HepG2 (cell line): ENCODE results near the gene MSRB3. TPM values are rescaled to one million over a fixed set of nuclear protein-coding genes. Genes with fewer than 3 reads are reported as not detected.
A peak's percentile ranks its signal among the peaks of the same experiment; 100 is the strongest.

ENCODE experiments used
- ATAC-seq: fragments of 200-7000 bp; cut with Tn5 transposase; 3 replicates; pipeline ENCODE4 v1.9.1; 2020; ENCODE audit warnings: mild to moderate bottlenecking, moderate library complexity
- BruUV-seq: library from RNA; stranded (reverse); fragments of 400-500 nt; replicated peaks from 2 replicates; lab custom pipeline; 2021; lab: Mats Ljungman, UMichigan
- CTCF ChIA-PET: fragments of 300-600 bp; formaldehyde crosslinking; extraction: SDS; loops from one replicate; lab custom pipeline; 2021; ENCODE audit warnings: low total read pairs, inconsistent platforms, low intra/inter-chr PET ratio; lab: Yijun Ruan, JAX
- POLR2A ChIA-PET: fragments of 350-600 bp; sonication (Branson Sonifier 250); formaldehyde crosslinking; loops from one replicate; lab custom pipeline; 2020; ENCODE audit warnings: antibody characterized with exemption, inconsistent platforms; lab: Yijun Ruan, JAX
- DNase-seq: peaks from one replicate; pipeline ENCODE4 v3.0.0-alpha.2; 2015; ENCODE audit warnings: low spot score
- FAIRE-seq: peaks from 3 replicates; lab custom pipeline; 2011; peaks lifted over from hg19 to GRCh38; lab: Jason Lieb, UNC
- H2AFZ ChIP-seq: one replicate; pipeline ENCODE4 v1.6.1; 2011; ENCODE audit warnings: low read length, inconsistent platforms
- H3K27ac ChIP-seq: fragments of 300-600 bp; 3 replicates; pipeline ENCODE4 v1.8.0; 2011; ENCODE audit warnings: mixed run types, mild to moderate bottlenecking, mixed read lengths, low read length, inconsistent platforms; ENCODE audit not compliant: insufficient read depth; ENCODE audit errors: extremely low read length
- H3K27me3 ChIP-seq, 2 experiments: fragments of 200-600 bp in 1 of 2; 2 replicates in 1 of 2; 3 replicates in 1 of 2; pipeline versions ENCODE4 v1.6.0 to v1.8.0; 2011; ENCODE audit warnings: low read length in 2 of 2, mild to moderate bottlenecking in 2 of 2, moderate library complexity in 2 of 2, inconsistent platforms in 1 of 2; ENCODE audit not compliant: insufficient read depth in 2 of 2, control insufficient read depth in 1 of 2
- H3K36me3 ChIP-seq, 2 experiments: fragments of 200-600 bp in 1 of 2; replicated peaks in 1 of 2; 2 replicates in 1 of 2; 3 replicates in 1 of 2; pipeline versions ENCODE4 v1.5.1 to v1.8.0; 2011; ENCODE audit warnings: low read length in 2 of 2, inconsistent platforms in 1 of 2; ENCODE audit not compliant: insufficient read depth in 2 of 2, control insufficient read depth in 1 of 2
- H3K4me1 ChIP-seq: 2 replicates; pipeline ENCODE4 v1.5.1; 2012; ENCODE audit warnings: low read length, inconsistent platforms; ENCODE audit not compliant: insufficient read depth
- H3K4me2 ChIP-seq: 2 replicates; pipeline ENCODE4 v1.6.0; 2011; ENCODE audit warnings: low read depth, low read length, inconsistent platforms
- H3K4me3 ChIP-seq, 3 experiments: fragments of 200-600 bp in 1 of 3; sonication (generic), shearing (Covaris generic) in 1 of 3; replicated peaks in 1 of 3; 2 replicates each; pipeline ENCODE4 v1.5.1; 2011 to 2016; ENCODE audit warnings: low read length in 3 of 3, inconsistent platforms in 2 of 3, low read depth in 2 of 3, mild to moderate bottlenecking in 2 of 3, control low read depth in 1 of 3, mixed read lengths in 1 of 3; ENCODE audit not compliant: insufficient read depth in 1 of 3
- H3K79me2 ChIP-seq: one replicate; pipeline ENCODE4 v1.6.1; 2011; ENCODE audit warnings: low read length, inconsistent platforms; ENCODE audit not compliant: insufficient read depth
- H3K9ac ChIP-seq: 2 replicates; pipeline ENCODE4 v1.6.0; 2011; ENCODE audit warnings: mild to moderate bottlenecking, low read depth, low read length, inconsistent platforms; ENCODE audit not compliant: insufficient read depth
- H3K9me3 ChIP-seq: 2 replicates; pipeline ENCODE4 v1.5.1; 2012; ENCODE audit warnings: mild to moderate bottlenecking, low read length
- H4K20me1 ChIP-seq: 2 replicates; pipeline ENCODE4 v1.6.0; 2011; ENCODE audit warnings: inconsistent platforms, mild to moderate bottlenecking, low read length, moderate library complexity; ENCODE audit not compliant: insufficient read depth
- ERF ChIP-seq: IDR thresholded peaks from 2 replicates; pipeline ENCODE4 v1.6.1; 2018; ENCODE audit warnings: missing biosample characterization, missing genetic modification reagents
- NR1H2 ChIP-seq: sonication (generic); formaldehyde crosslinking; IDR thresholded peaks from 2 replicates; pipeline ENCODE4 v1.8.1; 2022; ENCODE audit warnings: low read depth, missing genetic modification reagents, borderline replicate concordance
- SAP130 ChIP-seq: IDR thresholded peaks from 2 replicates; pipeline ENCODE4 v1.6.1; 2016; ENCODE audit warnings: low read depth
- ZBTB38 ChIP-seq: sonication (generic); formaldehyde crosslinking; IDR thresholded peaks from 2 replicates; pipeline ENCODE4 v1.5.1; 2020; ENCODE audit warnings: mild to moderate bottlenecking, missing genetic modification reagents
- ZNF234 ChIP-seq: sonication (generic); formaldehyde crosslinking; conservative IDR thresholded peaks from 2 replicates; pipeline ENCODE4 v1.5.1; 2020; ENCODE audit warnings: mild to moderate bottlenecking, missing genetic modification reagents
- ZNF382 ChIP-seq: sonication (generic); formaldehyde crosslinking; IDR thresholded peaks from 2 replicates; pipeline ENCODE4 v1.5.0; 2020; ENCODE audit warnings: missing genetic modification reagents, mild to moderate bottlenecking, borderline replicate concordance
- ZNF44 ChIP-seq: sonication (generic); formaldehyde crosslinking; IDR thresholded peaks from 2 replicates; pipeline ENCODE4 v1.5.1; 2020; ENCODE audit warnings: mild to moderate bottlenecking, missing genetic modification reagents
- ZNF460 ChIP-seq: sonication (generic); formaldehyde crosslinking; IDR thresholded peaks from 2 replicates; pipeline ENCODE4 v1.5.1; 2020; ENCODE audit warnings: missing genetic modification reagents, mild to moderate bottlenecking, borderline replicate concordance
- whole genome bisulfite sequencing: methylation state at CpG from one replicate; pipeline ENCODE4 v1.1.6; 2017; ENCODE audit warnings: low lambda C conversion rate; 5-methylcytosine and 5-hydroxymethylcytosine counted together
- in situ Hi-C: cut with HindIII; loops from 2 replicates; pipeline ENCODE4 v1.10.0; 2017; ENCODE audit warnings: low pct_unique_long_range_greater_than_20kb; ENCODE audit not compliant: extremely low pct_ligation_motif_present
- intact Hi-C: fragments of 100-400 bp; cut with micrococcal nuclease; formaldehyde crosslinking; loops from one replicate; pipeline ENCODE4 v1.10.0; 2022; ENCODE audit not compliant: unreplicated experiment
- polyA plus RNA-seq, 8 experiments: library from polyadenylated mRNA; depleted of rRNA in 3 of 8; stranded (reverse) in 7 of 8; unstranded in 1 of 8; fragments of >200 nt; fragmentation: Illumina TruSeq in 4 of 8; extraction: Trizol in 4 of 8; gene quantifications; 2 replicates each; pipeline versions ENCODE4 v1.2.1 to v1.2.3, GENCODE V29; 2011 to 2016; ENCODE audit warnings: low read depth in 4 of 8, missing spikeins in 1 of 8, mixed read lengths in 1 of 8; ENCODE audit not compliant: insufficient read depth in 1 of 8
- total RNA-seq, 5 experiments: library from RNA; depleted of rRNA; stranded (reverse); fragments of >200 nt; fragmentation: Illumina TruSeq; extraction: Trizol; gene quantifications; 2 replicates each; pipeline ENCODE4 v1.2.3, GENCODE V29; 2016; ENCODE audit warnings: low read depth in 1 of 5
- TF ChIP-seq, protein P1 (sequence below): sonication (generic); formaldehyde crosslinking; IDR thresholded peaks from 2 replicates; pipeline ENCODE4 v1.4.0; 2020; ENCODE audit warnings: mild to moderate bottlenecking, missing genetic modification reagents
- TF ChIP-seq, protein P2 (sequence below): IDR thresholded peaks from 2 replicates; pipeline ENCODE4 v1.6.1; 2012; ENCODE audit warnings: low read depth, low read length, improper control_type of control experiment

Gene MSRB3
- total and polyA plus RNA-seq, 2 of the 13 experiments (the other 11 are each of a cell fraction or from before 2014, with no cell fraction given): 1.5 to 1.9 TPM

DNA sequence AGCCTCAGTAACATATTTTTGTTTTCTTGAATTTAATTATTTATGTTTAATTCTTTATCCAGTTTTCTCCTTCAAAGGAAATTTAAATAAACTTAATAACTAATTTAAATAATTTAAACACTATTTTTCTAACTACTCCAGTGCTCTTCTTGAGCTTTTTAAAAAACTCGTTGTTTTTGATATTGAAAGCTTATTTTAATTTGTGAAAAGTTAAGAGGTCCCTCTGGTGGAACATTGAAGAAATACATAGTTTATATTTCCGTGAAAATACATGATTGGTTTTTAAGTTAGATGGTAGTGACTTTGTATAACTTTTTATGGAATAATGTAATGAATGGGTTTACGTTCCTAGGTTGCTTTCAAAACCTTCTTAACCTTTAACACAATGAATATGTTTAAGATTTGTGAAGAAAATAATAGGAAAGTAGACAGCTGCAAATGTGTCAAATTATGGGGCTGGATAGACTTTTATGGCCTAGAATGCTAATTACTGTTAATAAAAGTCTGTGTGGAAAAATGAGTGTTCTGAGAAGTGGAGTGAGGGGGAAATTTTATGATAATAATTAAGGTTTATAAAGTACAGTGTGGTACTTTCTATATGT is 45.9 kb upstream of the MSRB3 start:
- in situ Hi-C loops: no loop called here
- H3K4me2 ChIP-seq: no peak overlapping the region
- BruUV-seq: no TSS peak

DNA sequence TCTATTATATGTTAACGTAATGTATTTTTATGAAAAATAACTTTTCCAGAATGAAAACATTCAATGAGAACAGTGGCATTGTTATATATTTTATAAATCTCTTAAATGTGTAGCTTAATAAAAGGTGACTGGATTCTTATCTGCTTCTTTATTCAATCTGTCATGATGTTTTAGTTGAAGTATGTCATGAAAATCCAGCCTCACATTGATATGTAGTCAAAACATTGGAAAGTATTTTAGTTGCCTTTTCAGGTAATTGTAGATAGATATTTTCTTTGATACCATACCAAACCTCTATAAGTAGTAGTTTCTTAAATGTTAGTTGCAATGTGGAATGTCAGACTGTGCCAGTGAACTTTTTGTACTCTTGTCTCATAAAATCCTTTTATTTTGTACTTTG is 41.3 kb upstream of the MSRB3 start:
- ChIA-PET POLR2A (no interaction called here), CTCF (no interaction called here)
- Histone ChIP-seq H3K27me3 (no peaks in the 10 kb centered on the region), H3K4me2 (no peak overlapping the region), H4K20me1 (no peaks in the 10 kb centered on the region), H3K27ac (no peak overlapping the region), H2AFZ (no peak overlapping the region), H3K9ac (no peak overlapping the region), H3K9me3 (no peaks in the 10 kb centered on the region), H3K79me2 (no peaks in the 10 kb centered on the region), H3K4me1 (no peaks in the 10 kb centered on the region), H3K4me3 (no peak overlapping the region), H3K36me3 (peaks cover 3 to 17% of the 10 kb centered on the region in 2 experiments; a peak in 3 of 5 replicates)
- WGBS: 97% methylated on average over 1 of the region's 1 CpG
- DNase-seq: no peak
- ATAC-seq: no peak
- intact Hi-C loops (loop anchor here (5.0 kb wide), 1 partner anchor 65 kb away; no protein-coding TSS in a partner anchor), in situ Hi-C loops (no loop called here)
- BruUV-seq: no TSS peak
- no peak for FAIRE-seq
- no peak for TF ChIP-seq ZNF382 (CRISPR knock-in tag)
- no peak for TF ChIP-seq ZNF460 (CRISPR knock-in tag)
- no peak for TF ChIP-seq ZNF44 (CRISPR knock-in tag)
- no peak for TF ChIP-seq SAP130
- TF ChIP-seq ZBTB38 (CRISPR knock-in tag): no peak
- TF ChIP-seq, protein P1, sequence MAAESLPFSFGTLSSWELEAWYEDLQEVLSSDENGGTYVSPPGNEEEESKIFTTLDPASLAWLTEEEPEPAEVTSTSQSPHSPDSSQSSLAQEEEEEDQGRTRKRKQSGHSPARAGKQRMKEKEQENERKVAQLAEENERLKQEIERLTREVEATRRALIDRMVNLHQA (CRISPR knock-in tag): no peak
- TF ChIP-seq ZNF234 (CRISPR knock-in tag): no peak
- no peak for TF ChIP-seq ERF

More for the DNA sequence above, 45.9 kb upstream of the MSRB3 start:
- Histone ChIP-seq H3K4me1 (no peaks in the 10 kb centered on the region), H3K36me3 (peaks cover 0 to 13% of the 10 kb centered on the region in 2 experiments; a peak in 4 of 5 replicates), H4K20me1 (no peaks in the 10 kb centered on the region), H3K4me3 (no peak overlapping the region), H3K9me3 (peaks cover 21% of the 10 kb centered on the region), H3K9ac (no peak overlapping the region), H2AFZ (no peak overlapping the region), H3K27me3 (no peaks in the 10 kb centered on the region), H3K79me2 (peaks cover 6% of the 10 kb centered on the region), H3K27ac (no peak overlapping the region)
- FAIRE-seq (no peak), ATAC-seq (no peak), DNase-seq (no peak)
- no peak for TF ChIP-seq NR1H2
- TF ChIP-seq, protein P2, sequence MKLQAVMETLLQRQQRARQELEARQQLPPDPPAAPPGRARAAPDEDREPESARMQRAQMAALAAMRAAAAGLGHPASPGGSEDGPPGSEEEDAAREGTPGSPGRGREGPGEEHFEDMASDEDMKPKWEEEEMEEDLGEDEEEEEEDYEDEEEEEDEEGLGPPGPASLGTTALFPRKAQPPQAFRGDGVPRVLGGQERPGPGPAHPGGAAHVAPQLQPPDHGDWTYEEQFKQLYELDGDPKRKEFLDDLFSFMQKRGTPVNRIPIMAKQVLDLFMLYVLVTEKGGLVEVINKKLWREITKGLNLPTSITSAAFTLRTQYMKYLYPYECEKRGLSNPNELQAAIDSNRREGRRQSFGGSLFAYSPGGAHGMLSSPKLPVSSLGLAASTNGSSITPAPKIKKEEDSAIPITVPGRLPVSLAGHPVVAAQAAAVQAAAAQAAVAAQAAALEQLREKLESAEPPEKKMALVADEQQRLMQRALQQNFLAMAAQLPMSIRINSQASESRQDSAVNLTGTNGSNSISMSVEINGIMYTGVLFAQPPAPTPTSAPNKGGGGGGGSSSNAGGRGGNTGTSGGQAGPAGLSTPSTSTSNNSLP: 0 out of 2 replicates have a peak, but pooled peaks have one; percentile 19
- POLR2A ChIA-PET: no interaction called here
- intact Hi-C loops: loop anchor here (1.0 kb wide), 1 partner anchor 341 kb away; no protein-coding TSS in a partner anchor
- WGBS: 79% methylated on average over 3 of the region's 3 CpGs
- CTCF ChIA-PET: no interaction called here
